ENCODE measurements around the gene NCKAP5. TPM values are rescaled to one million over a fixed set of nuclear protein-coding genes. Genes with fewer than 3 reads are reported as not detected.

The NCKAP5 gene
- total RNA-seq, 3 donors from 2014 or later (not counting 1 experiment from before 2014, with no cell fraction given): 0.12 to 0.20 TPM; not detected in 1

- no peaks in the 10 kb centered on the region for H3K4me1 ChIP-seq (ENCODE audit: control insufficient read depth, insufficient read depth, low read length)
- H3K27me3 Mint-ChIP-seq (ENCODE audit: low read depth in 2 of 2): no peaks in the 10 kb centered on the region
- no peaks in the 10 kb centered on the region for H3K27me3 ChIP-seq (ENCODE audit: control insufficient read depth, insufficient read depth, low read length)
- H3K4me3 ChIP-seq (ENCODE audit: low read length): no peak overlapping the region
- peaks cover 0 to 4% of the 10 kb centered on the region in 2 donors for H3K9me3 Mint-ChIP-seq
- no peaks in the 10 kb centered on the region for H3K36me3 ChIP-seq (ENCODE audit: control insufficient read depth, insufficient read depth, low read length)
- H3K4me1 Mint-ChIP-seq: no peaks in the 10 kb centered on the region
- H3K27ac ChIP-seq (ENCODE audit: low read length): no peak overlapping the region
- ATAC-seq: no peak
- DNase-seq: no peak
- no peak for TF ChIP-seq CTCF (IDR thresholded peaks at IDR 0.05)
- no peak overlapping the region for H3K4me3 Mint-ChIP-seq
- no peaks in the 10 kb centered on the region for H3K36me3 Mint-ChIP-seq
- no peak overlapping the region for H3K27ac Mint-ChIP-seq
- H3K9me3 ChIP-seq (ENCODE audit: control insufficient read depth, insufficient read depth, low read length): no peaks in the 10 kb centered on the region
- intact Hi-C loops (cut with micrococcal nuclease): no loop called here
- WGBS (ENCODE audit: insufficient coverage): 83% methylated on average over 3 of the region's 7 CpGs
These were observed 913.3 kb downstream of the NCKAP5 start for GRCh38 chr2:132654968-132655367.

GRCh38 chr2:132654335-132654734, 913.9 kb downstream of the NCKAP5 start:
- H3K27ac Mint-ChIP-seq: no peak overlapping the region
- TF ChIP-seq CTCF (IDR thresholded peaks at IDR 0.05): no peak
- ATAC-seq: no peak
- Histone ChIP-seq H3K27me3 (ENCODE audit: control insufficient read depth, insufficient read depth, low read length) (no peaks in the 10 kb centered on the region), H3K27ac (ENCODE audit: low read length) (no peak overlapping the region), H3K4me1 (ENCODE audit: control insufficient read depth, insufficient read depth, low read length) (no peaks in the 10 kb centered on the region), H3K9me3 (ENCODE audit: control insufficient read depth, insufficient read depth, low read length) (no peaks in the 10 kb centered on the region), H3K4me3 (ENCODE audit: low read length) (no peak overlapping the region), H3K36me3 (ENCODE audit: control insufficient read depth, insufficient read depth, low read length) (no peaks in the 10 kb centered on the region)
- DNase-seq: no peak
- intact Hi-C loops (cut with micrococcal nuclease): no loop called here
- no peak overlapping the region for H3K4me3 Mint-ChIP-seq
- no peaks in the 10 kb centered on the region for H3K4me1 Mint-ChIP-seq
- no peaks in the 10 kb centered on the region for H3K36me3 Mint-ChIP-seq
- H3K9me3 Mint-ChIP-seq: peaks cover 0 to 4% of the 10 kb centered on the region in 2 donors
- 60% methylated on average over 4 of the region's 4 CpGs for WGBS (ENCODE audit: insufficient coverage)
- H3K27me3 Mint-ChIP-seq (ENCODE audit: low read depth in 2 of 2): no peaks in the 10 kb centered on the region

- H3K4me1 Mint-ChIP-seq: no peaks in the 10 kb centered on the region
- H3K27me3 ChIP-seq (ENCODE audit: control insufficient read depth, insufficient read depth, low read length): no peaks in the 10 kb centered on the region
- H3K4me3 Mint-ChIP-seq: no peak overlapping the region
- no peak for TF ChIP-seq CTCF (IDR thresholded peaks at IDR 0.05)
- no peak overlapping the region for H3K4me3 ChIP-seq (ENCODE audit: low read length)
- intact Hi-C loops (cut with micrococcal nuclease): no loop called here
- ATAC-seq (no peak), DNase-seq (no peak)
- no peaks in the 10 kb centered on the region for H3K36me3 ChIP-seq (ENCODE audit: control insufficient read depth, insufficient read depth, low read length)
- no peaks in the 10 kb centered on the region for H3K27me3 Mint-ChIP-seq (ENCODE audit: low read depth in 2 of 2)
- no peaks in the 10 kb centered on the region for H3K9me3 ChIP-seq (ENCODE audit: control insufficient read depth, insufficient read depth, low read length)
- no peak overlapping the region for H3K27ac Mint-ChIP-seq
- peaks cover 0 to 4% of the 10 kb centered on the region in 2 donors for H3K9me3 Mint-ChIP-seq
- WGBS (ENCODE audit: insufficient coverage): 90% methylated on average over 7 of the region's 8 CpGs
- H3K4me1 ChIP-seq (ENCODE audit: control insufficient read depth, insufficient read depth, low read length): no peaks in the 10 kb centered on the region
- no peak overlapping the region for H3K27ac ChIP-seq (ENCODE audit: low read length)
- no peaks in the 10 kb centered on the region for H3K36me3 Mint-ChIP-seq
These were observed 915.8 kb downstream of the NCKAP5 start for GRCh38 chr2:132652474-132652873.
